Mesothelial cell of epicardium (in vitro differentiated cells): Measurements from ENCODE around the gene IPO11. TPM values are rescaled to one million over a fixed set of nuclear protein-coding genes. Genes with fewer than 3 reads are reported as not detected.
A peak's percentile ranks its signal among the peaks of the same experiment; 100 is the strongest.

Source experiments
- DNase-seq, 2 experiments: peaks; one replicate each; pipeline ENCODE4 v3.0.0; 2021; ENCODE audit warnings: low spot score in 2 of 2; ENCODE audit not compliant: unreplicated experiment in 2 of 2
- H3K27ac Mint-ChIP-seq: 2 replicates; pipeline ENCODE4 v1.8.0; 2021; ENCODE audit warnings: mixed read lengths
- H3K27me3 Mint-ChIP-seq: 2 replicates; pipeline ENCODE4 v1.8.0; 2021; ENCODE audit warnings: low read depth, mixed read lengths
- H3K36me3 Mint-ChIP-seq: 2 replicates; pipeline ENCODE4 v1.8.0; 2021; ENCODE audit warnings: mixed read lengths
- H3K4me1 Mint-ChIP-seq: 2 replicates; pipeline ENCODE4 v1.8.0; 2021; ENCODE audit warnings: mixed read lengths
- H3K4me3 Mint-ChIP-seq: 2 replicates; pipeline ENCODE4 v1.8.0; 2021; ENCODE audit warnings: mild to moderate bottlenecking, moderate library complexity, mixed read lengths
- H3K9me3 Mint-ChIP-seq: 2 replicates; pipeline ENCODE4 v1.8.0; 2021; ENCODE audit warnings: mixed read lengths
- CTCF ChIP-seq: fragments of 200-600 bp; sonication (generic); IDR thresholded peaks from one replicate; pipeline ENCODE4 v1.5.0; 2021; ENCODE audit warnings: antibody characterized with exemption; ENCODE audit not compliant: unreplicated experiment
- total RNA-seq: library from RNA; stranded (reverse); gene quantifications from 3 replicates; pipeline ENCODE4 v1.2.1, GENCODE V29; 2021

The IPO11 gene
- total RNA-seq, 1 donor from 2014 or later, result 31.9 TPM

GRCh38 chr5:62421414-62421813, 8.9 kb downstream of the IPO11 start:
- Mint-ChIP-seq H3K4me3 (no peak overlapping the region), H3K27me3 (no peaks in the 10 kb centered on the region), H3K4me1 (no peaks in the 10 kb centered on the region), H3K9me3 (no peaks in the 10 kb centered on the region), H3K27ac (no peak overlapping the region), H3K36me3 (peaks cover 4% of the 10 kb centered on the region)
- TF ChIP-seq CTCF, result no peak
- no peak for DNase-seq

GRCh38 chr5:62424763-62425162, 12.2 kb downstream of the IPO11 start:
- TF ChIP-seq CTCF, result no peak
- no peaks in the 10 kb centered on the region for H3K27me3 Mint-ChIP-seq
- H3K9me3 Mint-ChIP-seq, result no peaks in the 10 kb centered on the region
- H3K36me3 Mint-ChIP-seq, result peaks cover 4% of the 10 kb centered on the region
- no peaks in the 10 kb centered on the region for H3K4me1 Mint-ChIP-seq
- H3K4me3 Mint-ChIP-seq, result no peak overlapping the region
- no peak for DNase-seq
- H3K27ac Mint-ChIP-seq, result no peak overlapping the region

- H3K9me3 Mint-ChIP-seq, result no peaks in the 10 kb centered on the region
- no peak for DNase-seq
- H3K4me1 Mint-ChIP-seq, result peaks cover 6% of the 10 kb centered on the region
- no peak overlapping the region for H3K4me3 Mint-ChIP-seq
- H3K27ac Mint-ChIP-seq, result peak overlapping the region; percentile 24
- no peaks in the 10 kb centered on the region for H3K27me3 Mint-ChIP-seq
- no peaks in the 10 kb centered on the region for H3K36me3 Mint-ChIP-seq
- no peak for TF ChIP-seq CTCF
Measured at GRCh38 chr5:62431735-62432620, 19.4 kb downstream of the IPO11 start.

- TF ChIP-seq CTCF, result no peak
- Mint-ChIP-seq H3K4me3 (no peak overlapping the region), H3K27me3 (no peaks in the 10 kb centered on the region), H3K27ac (peak overlapping the region; percentile 18), H3K4me1 (peaks cover 6% of the 10 kb centered on the region), H3K9me3 (no peaks in the 10 kb centered on the region), H3K36me3 (no peaks in the 10 kb centered on the region)
- no peak for DNase-seq
Measured at GRCh38 chr5:62432621-62433064, 20.1 kb downstream of the IPO11 start.

GRCh38 chr5:62448528-62448927, 36.0 kb downstream of the IPO11 start:
- TF ChIP-seq CTCF, result no peak
- Mint-ChIP-seq H3K4me1 (no peaks in the 10 kb centered on the region), H3K27me3 (no peaks in the 10 kb centered on the region), H3K36me3 (peaks cover 18% of the 10 kb centered on the region), H3K27ac (no peak overlapping the region), H3K4me3 (no peak overlapping the region), H3K9me3 (no peaks in the 10 kb centered on the region)
- no peak for DNase-seq
